Measurements from ENCODE around the gene TRMT6. TPM values are rescaled to one million over a fixed set of nuclear protein-coding genes. Genes with fewer than 3 reads are reported as not detected.

Gene TRMT6
- total RNA-seq, 2 donors from 2014 or later, result 7.5 to 10.9 TPM

GRCh38 chr20:5900908-5901307 is 49.4 kb downstream of the TRMT6 start:
- no peak for TF ChIP-seq CTCF (IDR thresholded peaks at IDR 0.05)
- Histone ChIP-seq H3K36me3 (no peaks in the 10 kb centered on the region), H3K27me3 (no peaks in the 10 kb centered on the region), H3K27ac (no peak overlapping the region), H3K9me3 (no peaks in the 10 kb centered on the region), H3K4me1 (no peaks in the 10 kb centered on the region), H3K9ac (ENCODE audit: low read depth in 2 of 2, low read length in 2 of 2) (no peak overlapping the region), H3K4me3 (no peak overlapping the region)
- intact Hi-C loops (cut with DNase I), result no loop called here
- DNase-seq, result no peak

- H3K4me3 ChIP-seq, result no peak overlapping the region
- H3K27ac ChIP-seq, result no peak overlapping the region
- no peaks in the 10 kb centered on the region for H3K36me3 ChIP-seq
- no peaks in the 10 kb centered on the region for H3K27me3 ChIP-seq
- no peaks in the 10 kb centered on the region for H3K4me1 ChIP-seq
- no peak overlapping the region for H3K9ac ChIP-seq (ENCODE audit: low read depth in 2 of 2, low read length in 2 of 2)
- H3K9me3 ChIP-seq, result no peaks in the 10 kb centered on the region
- DNase-seq, result no peak
- no peak for TF ChIP-seq CTCF (IDR thresholded peaks at IDR 0.05)
- intact Hi-C loops (cut with DNase I), result no loop called here
These were observed 50.9 kb downstream of the TRMT6 start for GRCh38 chr20:5899444-5899843.

- H3K9ac ChIP-seq (ENCODE audit: low read depth in 2 of 2, low read length in 2 of 2), result no peak overlapping the region
- intact Hi-C loops (cut with DNase I), result no loop called here
- H3K4me3 ChIP-seq, result no peak overlapping the region
- DNase-seq, result no peak
- no peaks in the 10 kb centered on the region for H3K36me3 ChIP-seq
- no peaks in the 10 kb centered on the region for H3K9me3 ChIP-seq
- TF ChIP-seq CTCF (IDR thresholded peaks at IDR 0.05), result no peak
- H3K27me3 ChIP-seq, result no peaks in the 10 kb centered on the region
- H3K27ac ChIP-seq, result no peak overlapping the region
- no peaks in the 10 kb centered on the region for H3K4me1 ChIP-seq
These were observed 54.7 kb downstream of the TRMT6 start for GRCh38 chr20:5895626-5896025.

GRCh38 chr20:5893621-5894020 is 56.7 kb downstream of the TRMT6 start:
- intact Hi-C loops (cut with DNase I), result no loop called here
- Histone ChIP-seq H3K4me3 (no peak overlapping the region), H3K27me3 (no peaks in the 10 kb centered on the region), H3K9ac (ENCODE audit: low read depth in 2 of 2, low read length in 2 of 2) (no peak overlapping the region), H3K4me1 (no peaks in the 10 kb centered on the region), H3K9me3 (no peaks in the 10 kb centered on the region), H3K27ac (no peak overlapping the region), H3K36me3 (no peaks in the 10 kb centered on the region)
- TF ChIP-seq CTCF (IDR thresholded peaks at IDR 0.05), result no peak
- no peak for DNase-seq

GRCh38 chr20:5893052-5893451 is 57.3 kb downstream of the TRMT6 start:
- no peak for TF ChIP-seq CTCF (IDR thresholded peaks at IDR 0.05)
- no peak overlapping the region for H3K27ac ChIP-seq
- no peaks in the 10 kb centered on the region for H3K27me3 ChIP-seq
- no peak overlapping the region for H3K9ac ChIP-seq (ENCODE audit: low read depth in 2 of 2, low read length in 2 of 2)
- H3K36me3 ChIP-seq, result no peaks in the 10 kb centered on the region
- DNase-seq, result no peak
- H3K4me3 ChIP-seq, result no peak overlapping the region
- no peaks in the 10 kb centered on the region for H3K4me1 ChIP-seq
- intact Hi-C loops (cut with DNase I), result no loop called here
- H3K9me3 ChIP-seq, result no peaks in the 10 kb centered on the region
